HepG2 (cell line): Measurements from ENCODE around the gene C9orf40. TPM values are rescaled to one million over a fixed set of nuclear protein-coding genes. Genes with fewer than 3 reads are reported as not detected.

Experiments used
- ATAC-seq: fragments of 200-7000 bp; cut with Tn5 transposase; 3 replicates; pipeline ENCODE4 v1.9.1; 2020; ENCODE audit warnings: mild to moderate bottlenecking, moderate library complexity
- BruUV-seq: library from RNA; stranded (reverse); fragments of 400-500 nt; replicated peaks from 2 replicates; lab custom pipeline; 2021; lab: Mats Ljungman, UMichigan
- CTCF ChIA-PET: fragments of 300-600 bp; formaldehyde crosslinking; extraction: SDS; loops from one replicate; lab custom pipeline; 2021; ENCODE audit warnings: low total read pairs, inconsistent platforms, low intra/inter-chr PET ratio; lab: Yijun Ruan, JAX
- POLR2A ChIA-PET: fragments of 350-600 bp; sonication (Branson Sonifier 250); formaldehyde crosslinking; loops from one replicate; lab custom pipeline; 2020; ENCODE audit warnings: antibody characterized with exemption, inconsistent platforms; lab: Yijun Ruan, JAX
- DNase-seq: peaks from one replicate; pipeline ENCODE4 v3.0.0-alpha.2; 2015; ENCODE audit warnings: low spot score
- FAIRE-seq: peaks from 3 replicates; lab custom pipeline; 2011; peaks lifted over from hg19 to GRCh38; lab: Jason Lieb, UNC
- H2AFZ ChIP-seq: one replicate; pipeline ENCODE4 v1.6.1; 2011; ENCODE audit warnings: low read length, inconsistent platforms
- H3K27ac ChIP-seq: fragments of 300-600 bp; 3 replicates; pipeline ENCODE4 v1.8.0; 2011; ENCODE audit warnings: mixed run types, mild to moderate bottlenecking, mixed read lengths, low read length, inconsistent platforms; ENCODE audit not compliant: insufficient read depth; ENCODE audit errors: extremely low read length
- H3K27me3 ChIP-seq, 2 experiments: fragments of 200-600 bp in 1 of 2; 2 replicates in 1 of 2; 3 replicates in 1 of 2; pipeline versions ENCODE4 v1.6.0 to v1.8.0; 2011; ENCODE audit warnings: low read length in 2 of 2, mild to moderate bottlenecking in 2 of 2, moderate library complexity in 2 of 2, inconsistent platforms in 1 of 2; ENCODE audit not compliant: insufficient read depth in 2 of 2, control insufficient read depth in 1 of 2
- H3K36me3 ChIP-seq, 2 experiments: fragments of 200-600 bp in 1 of 2; replicated peaks in 1 of 2; 2 replicates in 1 of 2; 3 replicates in 1 of 2; pipeline versions ENCODE4 v1.5.1 to v1.8.0; 2011; ENCODE audit warnings: low read length in 2 of 2, inconsistent platforms in 1 of 2; ENCODE audit not compliant: insufficient read depth in 2 of 2, control insufficient read depth in 1 of 2
- H3K4me1 ChIP-seq: 2 replicates; pipeline ENCODE4 v1.5.1; 2012; ENCODE audit warnings: low read length, inconsistent platforms; ENCODE audit not compliant: insufficient read depth
- H3K4me2 ChIP-seq: 2 replicates; pipeline ENCODE4 v1.6.0; 2011; ENCODE audit warnings: low read depth, low read length, inconsistent platforms
- H3K4me3 ChIP-seq, 3 experiments: fragments of 200-600 bp in 1 of 3; sonication (generic), shearing (Covaris generic) in 1 of 3; replicated peaks in 1 of 3; 2 replicates each; pipeline ENCODE4 v1.5.1; 2011 to 2016; ENCODE audit warnings: low read length in 3 of 3, inconsistent platforms in 2 of 3, low read depth in 2 of 3, mild to moderate bottlenecking in 2 of 3, control low read depth in 1 of 3, mixed read lengths in 1 of 3; ENCODE audit not compliant: insufficient read depth in 1 of 3
- H3K79me2 ChIP-seq: one replicate; pipeline ENCODE4 v1.6.1; 2011; ENCODE audit warnings: low read length, inconsistent platforms; ENCODE audit not compliant: insufficient read depth
- H3K9ac ChIP-seq: 2 replicates; pipeline ENCODE4 v1.6.0; 2011; ENCODE audit warnings: mild to moderate bottlenecking, low read depth, low read length, inconsistent platforms; ENCODE audit not compliant: insufficient read depth
- H3K9me3 ChIP-seq: 2 replicates; pipeline ENCODE4 v1.5.1; 2012; ENCODE audit warnings: mild to moderate bottlenecking, low read length
- H4K20me1 ChIP-seq: 2 replicates; pipeline ENCODE4 v1.6.0; 2011; ENCODE audit warnings: inconsistent platforms, mild to moderate bottlenecking, low read length, moderate library complexity; ENCODE audit not compliant: insufficient read depth
- POLR2AphosphoS2 ChIP-seq: IDR thresholded peaks from 2 replicates; pipeline ENCODE4 v1.6.1; 2011; ENCODE audit warnings: low read depth, low read length, improper control_type of control experiment
- RFX3 ChIP-seq: IDR thresholded peaks from 2 replicates; pipeline ENCODE4 v1.6.1; 2016; ENCODE audit warnings: missing biosample characterization, missing genetic modification reagents
- ZNF331 ChIP-seq: sonication (generic); formaldehyde crosslinking; IDR thresholded peaks from 2 replicates; pipeline ENCODE4 v1.4.0; 2020; ENCODE audit warnings: missing genetic modification reagents
- ZNF44 ChIP-seq: sonication (generic); formaldehyde crosslinking; IDR thresholded peaks from 2 replicates; pipeline ENCODE4 v1.5.1; 2020; ENCODE audit warnings: mild to moderate bottlenecking, missing genetic modification reagents
- WGBS: methylation state at CpG from one replicate; pipeline ENCODE4 v1.1.6; 2017; ENCODE audit warnings: low lambda C conversion rate; 5-methylcytosine and 5-hydroxymethylcytosine counted together
- in situ Hi-C: cut with HindIII; loops from 2 replicates; pipeline ENCODE4 v1.10.0; 2017; ENCODE audit warnings: low pct_unique_long_range_greater_than_20kb; ENCODE audit not compliant: extremely low pct_ligation_motif_present
- intact Hi-C: fragments of 100-400 bp; cut with micrococcal nuclease; formaldehyde crosslinking; loops from one replicate; pipeline ENCODE4 v1.10.0; 2022; ENCODE audit not compliant: unreplicated experiment
- polyA plus RNA-seq, 8 experiments: library from polyadenylated mRNA; depleted of rRNA in 3 of 8; stranded (reverse) in 7 of 8; unstranded in 1 of 8; fragments of >200 nt; fragmentation: Illumina TruSeq in 4 of 8; extraction: Trizol in 4 of 8; gene quantifications; 2 replicates each; pipeline versions ENCODE4 v1.2.1 to v1.2.3, GENCODE V29; 2011 to 2016; ENCODE audit warnings: low read depth in 4 of 8, missing spikeins in 1 of 8, mixed read lengths in 1 of 8; ENCODE audit not compliant: insufficient read depth in 1 of 8
- total RNA-seq, 5 experiments: library from RNA; depleted of rRNA; stranded (reverse); fragments of >200 nt; fragmentation: Illumina TruSeq; extraction: Trizol; gene quantifications; 2 replicates each; pipeline ENCODE4 v1.2.3, GENCODE V29; 2016; ENCODE audit warnings: low read depth in 1 of 5
- TF ChIP-seq, protein P1 (sequence below): sonication (generic); formaldehyde crosslinking; IDR thresholded peaks from 2 replicates; pipeline ENCODE4 v1.4.0; 2020; ENCODE audit warnings: missing genetic modification reagents
- TF ChIP-seq, protein P2 (sequence below): sonication (generic); formaldehyde crosslinking; IDR thresholded peaks from 2 replicates; pipeline ENCODE4 v1.4.0; 2020; ENCODE audit warnings: missing genetic modification reagents
- TF ChIP-seq, protein P3 (sequence below): sonication (generic); formaldehyde crosslinking; IDR thresholded peaks from 2 replicates; pipeline ENCODE4 v1.5.0; 2020; ENCODE audit warnings: mild to moderate bottlenecking, missing genetic modification reagents
- TF ChIP-seq, protein P4 (sequence below): sonication (generic); formaldehyde crosslinking; IDR thresholded peaks from 2 replicates; pipeline ENCODE4 v1.5.1; 2020; ENCODE audit warnings: missing genetic modification reagents, mild to moderate bottlenecking, borderline replicate concordance

The C9orf40 gene
- total and polyA plus RNA-seq, 2 of the 13 experiments (the other 11 are each of a cell fraction or from before 2014, with no cell fraction given): 3.0 to 13.5 TPM

DNA sequence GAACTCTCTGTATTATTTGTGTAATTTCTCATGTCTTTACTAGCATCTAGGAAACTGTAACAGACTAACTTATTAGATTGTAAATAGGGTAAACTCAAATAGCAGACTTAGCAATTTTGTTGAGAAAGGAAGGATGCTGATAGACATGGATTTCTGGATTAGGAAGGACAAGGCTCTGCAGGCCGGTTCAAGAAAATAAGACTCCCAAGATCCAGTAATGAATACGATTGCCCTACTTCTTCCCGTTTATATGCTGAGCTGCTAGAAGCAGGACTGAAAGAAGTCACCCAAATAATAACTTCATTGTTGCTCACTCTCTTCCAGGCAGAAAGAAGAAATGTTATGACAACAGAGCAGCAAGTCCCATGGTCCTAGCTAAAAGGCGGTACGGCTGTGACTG is 22.8 kb upstream of the C9orf40 start:
- FAIRE-seq: no peak
- 98% methylated on average over 5 of the region's 5 CpGs for WGBS
- ChIA-PET CTCF (no interaction called here), POLR2A (no interaction called here)
- no peak overlapping the region for H3K4me2 ChIP-seq
- H4K20me1 ChIP-seq: no peaks in the 10 kb centered on the region
- in situ Hi-C loops (no loop called here), intact Hi-C loops (no loop called here)
- no peak overlapping the region for H2AFZ ChIP-seq
- H3K27ac ChIP-seq: no peak overlapping the region
- no peaks in the 10 kb centered on the region for H3K27me3 ChIP-seq
- no peak overlapping the region for H3K9ac ChIP-seq
- peaks cover 9% of the 10 kb centered on the region; the same call in 1 of the 2 replicates for H3K9me3 ChIP-seq
- ATAC-seq: no peak
- H3K4me1 ChIP-seq: no peaks in the 10 kb centered on the region
- H3K4me3 ChIP-seq: no peak overlapping the region
- DNase-seq: no peak
- TF ChIP-seq ZNF44 (CRISPR knock-in tag) (no peak), POLR2AphosphoS2 (no peak), ZNF331 (peak; percentile 100)
- BruUV-seq: no TSS peak
- no peaks in the 10 kb centered on the region for H3K79me2 ChIP-seq
- H3K36me3 ChIP-seq: no peaks in the 10 kb centered on the region

DNA sequence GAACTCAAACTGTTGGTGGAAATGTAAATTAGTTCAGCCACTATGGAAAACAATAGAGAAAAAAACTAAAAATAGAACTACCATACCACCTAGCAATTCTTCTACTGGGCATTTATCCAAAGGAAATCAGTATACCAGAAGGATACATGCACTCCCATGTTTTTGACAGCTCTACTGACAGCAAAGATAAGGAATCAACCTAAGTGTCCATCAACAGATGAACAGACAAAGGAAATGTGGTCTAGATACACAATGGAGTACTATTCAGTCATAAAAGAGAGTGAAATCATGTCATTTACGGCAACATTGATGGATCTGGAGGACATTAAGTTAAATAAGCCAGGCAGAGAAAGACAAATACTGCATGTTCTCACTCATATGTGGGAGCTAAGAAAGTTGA is 21.8 kb upstream of the C9orf40 start:
- Histone ChIP-seq H3K9me3 (peaks cover 9% of the 10 kb centered on the region; the same call in 1 of the 2 replicates), H3K79me2 (no peaks in the 10 kb centered on the region), H3K4me1 (no peaks in the 10 kb centered on the region), H2AFZ (no peak overlapping the region), H4K20me1 (no peaks in the 10 kb centered on the region), H3K27me3 (no peaks in the 10 kb centered on the region), H3K4me2 (no peak overlapping the region), H3K9ac (no peak overlapping the region), H3K27ac (no peak overlapping the region), H3K36me3 (no peaks in the 10 kb centered on the region), H3K4me3 (no peak overlapping the region)
- no TSS peak for BruUV-seq
- no peak for DNase-seq
- CTCF ChIA-PET: no interaction called here
- WGBS: 88% methylated on average over 1 of the region's 1 CpG
- ATAC-seq: no peak
- POLR2A ChIA-PET: no interaction called here
- intact Hi-C loops: no loop called here
- TF ChIP-seq, protein P1, sequence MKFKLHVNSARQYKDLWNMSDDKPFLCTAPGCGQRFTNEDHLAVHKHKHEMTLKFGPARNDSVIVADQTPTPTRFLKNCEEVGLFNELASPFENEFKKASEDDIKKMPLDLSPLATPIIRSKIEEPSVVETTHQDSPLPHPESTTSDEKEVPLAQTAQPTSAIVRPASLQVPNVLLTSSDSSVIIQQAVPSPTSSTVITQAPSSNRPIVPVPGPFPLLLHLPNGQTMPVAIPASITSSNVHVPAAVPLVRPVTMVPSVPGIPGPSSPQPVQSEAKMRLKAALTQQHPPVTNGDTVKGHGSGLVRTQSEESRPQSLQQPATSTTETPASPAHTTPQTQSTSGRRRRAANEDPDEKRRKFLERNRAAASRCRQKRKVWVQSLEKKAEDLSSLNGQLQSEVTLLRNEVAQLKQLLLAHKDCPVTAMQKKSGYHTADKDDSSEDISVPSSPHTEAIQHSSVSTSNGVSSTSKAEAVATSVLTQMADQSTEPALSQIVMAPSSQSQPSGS (CRISPR knock-in tag): no peak
- TF ChIP-seq, protein P2, sequence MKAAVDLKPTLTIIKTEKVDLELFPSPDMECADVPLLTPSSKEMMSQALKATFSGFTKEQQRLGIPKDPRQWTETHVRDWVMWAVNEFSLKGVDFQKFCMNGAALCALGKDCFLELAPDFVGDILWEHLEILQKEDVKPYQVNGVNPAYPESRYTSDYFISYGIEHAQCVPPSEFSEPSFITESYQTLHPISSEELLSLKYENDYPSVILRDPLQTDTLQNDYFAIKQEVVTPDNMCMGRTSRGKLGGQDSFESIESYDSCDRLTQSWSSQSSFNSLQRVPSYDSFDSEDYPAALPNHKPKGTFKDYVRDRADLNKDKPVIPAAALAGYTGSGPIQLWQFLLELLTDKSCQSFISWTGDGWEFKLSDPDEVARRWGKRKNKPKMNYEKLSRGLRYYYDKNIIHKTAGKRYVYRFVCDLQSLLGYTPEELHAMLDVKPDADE (CRISPR knock-in tag): no peak
- TF ChIP-seq, protein P3, sequence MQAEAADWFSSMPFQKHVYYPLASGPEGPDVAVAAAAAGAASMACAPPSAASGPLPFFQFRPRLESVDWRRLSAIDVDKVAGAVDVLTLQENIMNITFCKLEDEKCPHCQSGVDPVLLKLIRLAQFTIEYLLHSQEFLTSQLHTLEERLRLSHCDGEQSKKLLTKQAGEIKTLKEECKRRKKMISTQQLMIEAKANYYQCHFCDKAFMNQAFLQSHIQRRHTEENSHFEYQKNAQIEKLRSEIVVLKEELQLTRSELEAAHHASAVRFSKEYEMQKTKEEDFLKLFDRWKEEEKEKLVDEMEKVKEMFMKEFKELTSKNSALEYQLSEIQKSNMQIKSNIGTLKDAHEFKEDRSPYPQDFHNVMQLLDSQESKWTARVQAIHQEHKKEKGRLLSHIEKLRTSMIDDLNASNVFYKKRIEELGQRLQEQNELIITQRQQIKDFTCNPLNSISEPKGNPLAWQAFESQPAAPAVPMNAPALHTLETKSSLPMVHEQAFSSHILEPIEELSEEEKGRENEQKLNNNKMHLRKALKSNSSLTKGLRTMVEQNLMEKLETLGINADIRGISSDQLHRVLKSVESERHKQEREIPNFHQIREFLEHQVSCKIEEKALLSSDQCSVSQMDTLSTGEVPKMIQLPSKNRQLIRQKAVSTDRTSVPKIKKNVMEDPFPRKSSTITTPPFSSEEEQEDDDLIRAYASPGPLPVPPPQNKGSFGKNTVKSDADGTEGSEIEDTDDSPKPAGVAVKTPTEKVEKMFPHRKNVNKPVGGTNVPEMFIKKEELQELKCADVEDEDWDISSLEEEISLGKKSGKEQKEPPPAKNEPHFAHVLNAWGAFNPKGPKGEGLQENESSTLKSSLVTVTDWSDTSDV (CRISPR knock-in tag): no peak
- no peak for TF ChIP-seq RFX3
- TF ChIP-seq, protein P4, sequence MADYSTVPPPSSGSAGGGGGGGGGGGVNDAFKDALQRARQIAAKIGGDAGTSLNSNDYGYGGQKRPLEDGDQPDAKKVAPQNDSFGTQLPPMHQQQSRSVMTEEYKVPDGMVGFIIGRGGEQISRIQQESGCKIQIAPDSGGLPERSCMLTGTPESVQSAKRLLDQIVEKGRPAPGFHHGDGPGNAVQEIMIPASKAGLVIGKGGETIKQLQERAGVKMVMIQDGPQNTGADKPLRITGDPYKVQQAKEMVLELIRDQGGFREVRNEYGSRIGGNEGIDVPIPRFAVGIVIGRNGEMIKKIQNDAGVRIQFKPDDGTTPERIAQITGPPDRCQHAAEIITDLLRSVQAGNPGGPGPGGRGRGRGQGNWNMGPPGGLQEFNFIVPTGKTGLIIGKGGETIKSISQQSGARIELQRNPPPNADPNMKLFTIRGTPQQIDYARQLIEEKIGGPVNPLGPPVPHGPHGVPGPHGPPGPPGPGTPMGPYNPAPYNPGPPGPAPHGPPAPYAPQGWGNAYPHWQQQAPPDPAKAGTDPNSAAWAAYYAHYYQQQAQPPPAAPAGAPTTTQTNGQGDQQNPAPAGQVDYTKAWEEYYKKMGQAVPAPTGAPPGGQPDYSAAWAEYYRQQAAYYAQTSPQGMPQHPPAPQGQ (CRISPR knock-in tag): no peak
- in situ Hi-C loops: no loop called here
- no peak for FAIRE-seq
